NCI-H446 treated with DMSO at 0.1 percent for 48 hours (cell line): Measurements from ENCODE around the gene DNMT3L.
"Not testable (repeated sequence)": the region's sequence is repeated elsewhere in the genome, so short reads cannot be mapped to it uniquely, and the experiment has no call there.

ENCODE experiments used
- DNase-seq: peaks from one replicate; lab custom pipeline; 2025; lab: John Stamatoyannopoulos, UW

Gene DNMT3L

GRCh38 chr21:44247904-44248303, 13.8 kb downstream of the DNMT3L start:
- not testable (repeated sequence) for DNase-seq

DNA sequence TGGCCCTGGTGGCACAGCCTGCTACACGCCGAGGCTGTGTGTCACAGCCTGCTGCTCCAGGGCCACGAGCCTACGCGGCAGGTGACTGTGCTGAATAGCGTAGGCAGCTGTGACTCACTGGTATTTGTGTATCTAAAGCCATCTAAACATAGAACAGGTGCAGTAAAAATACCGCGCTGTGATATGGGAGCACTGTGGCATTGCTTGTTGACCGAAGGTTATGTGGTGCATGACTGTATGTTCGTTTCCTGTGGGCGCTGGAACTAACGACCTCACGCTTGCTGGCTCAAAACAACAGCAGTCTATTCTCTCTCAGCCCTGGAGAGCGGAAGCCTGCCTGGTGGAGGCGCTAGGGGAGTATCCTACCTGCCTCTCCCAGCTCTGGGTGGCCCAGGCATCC, 17.7 kb downstream of the DNMT3L start:
- DNase-seq, result not testable (repeated sequence)

DNA sequence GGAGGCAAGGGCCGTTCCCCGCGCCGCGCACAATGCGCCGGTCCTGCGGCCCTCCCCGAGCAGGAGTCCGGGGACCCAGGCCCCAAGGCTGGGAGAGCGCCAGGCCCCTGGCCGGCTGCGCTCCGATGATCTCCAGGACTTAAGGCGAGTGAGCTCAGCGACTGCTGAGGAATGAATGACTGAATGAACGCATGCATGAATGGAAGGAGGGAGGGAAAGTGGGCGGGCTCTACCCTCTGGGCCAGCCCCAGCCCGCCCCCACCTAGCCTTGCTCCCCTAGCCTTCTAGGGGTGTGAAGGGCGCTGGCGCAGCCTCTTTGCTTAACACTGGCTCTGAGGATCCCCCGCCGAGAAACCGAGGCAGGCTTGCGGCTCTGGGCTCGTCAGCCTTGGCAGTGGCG, 20.4 kb downstream of the DNMT3L start:
- DNase-seq, result not testable (repeated sequence)

- not testable (repeated sequence) for DNase-seq
Measured at GRCh38 chr21:44240842-44241241, 20.9 kb downstream of the DNMT3L start, which contains the start of gene ICOSLG. ICOSLG (minus strand) TSS chr21:44240943; CDS start chr21:44240817, 126 bp downstream.

DNA sequence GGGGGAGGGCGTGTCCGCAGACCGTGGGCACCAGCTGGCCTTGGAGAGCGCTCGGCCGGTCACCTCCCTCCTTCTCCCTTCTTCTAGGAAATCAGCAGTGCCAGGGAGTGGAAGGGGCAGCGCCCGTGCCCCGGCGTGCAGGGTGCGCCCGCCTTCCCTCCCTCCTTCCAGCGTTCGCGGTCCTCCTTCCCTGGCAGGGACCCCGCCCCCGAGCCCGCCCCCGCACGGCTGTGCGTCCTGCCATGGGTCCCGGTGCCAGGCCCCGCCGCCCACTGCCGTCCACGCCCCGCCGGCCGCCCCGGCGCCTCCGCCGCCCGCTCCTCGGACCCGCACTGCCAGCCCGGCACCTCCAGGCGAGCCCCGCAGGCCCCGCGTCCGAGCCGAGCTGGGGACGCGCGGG, 21.3 kb downstream of the DNMT3L start:
- DNase-seq, result not testable (repeated sequence)

- not testable (repeated sequence) for DNase-seq
Measured at GRCh38 chr21:44229561-44229960, 32.1 kb downstream of the DNMT3L start.

DNA sequence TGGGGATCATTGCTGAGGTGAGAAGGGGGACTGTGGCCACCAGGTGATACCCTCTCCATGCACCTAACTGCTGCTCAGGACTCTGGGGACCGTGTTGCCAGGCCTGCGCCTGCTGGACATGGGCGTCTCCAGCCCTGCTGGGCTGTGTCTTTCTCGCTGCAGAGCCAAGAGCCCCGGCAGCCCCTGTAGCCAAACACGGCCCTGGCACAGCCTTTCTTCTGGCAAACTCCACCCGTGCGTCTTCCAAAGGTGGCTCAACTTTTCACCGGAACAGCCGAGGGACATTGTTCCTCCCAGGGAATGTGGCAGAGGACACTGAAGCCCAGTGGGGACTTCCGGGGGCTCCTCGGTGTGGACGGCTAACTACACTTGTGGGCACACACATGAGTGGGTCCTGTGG, 33.6 kb downstream of the DNMT3L start:
- DNase-seq, result not testable (repeated sequence)

- not testable (repeated sequence) for DNase-seq
Measured at GRCh38 chr21:44227614-44228013, 34.1 kb downstream of the DNMT3L start.

- not testable (repeated sequence) for DNase-seq
Measured at GRCh38 chr21:44225605-44226004, 36.1 kb downstream of the DNMT3L start.

GRCh38 chr21:44223334-44223733, 38.4 kb downstream of the DNMT3L start:
- DNase-seq, result not testable (repeated sequence)

- not testable (repeated sequence) for DNase-seq
Measured at GRCh38 chr21:44220674-44221073, 41.0 kb downstream of the DNMT3L start.

DNA sequence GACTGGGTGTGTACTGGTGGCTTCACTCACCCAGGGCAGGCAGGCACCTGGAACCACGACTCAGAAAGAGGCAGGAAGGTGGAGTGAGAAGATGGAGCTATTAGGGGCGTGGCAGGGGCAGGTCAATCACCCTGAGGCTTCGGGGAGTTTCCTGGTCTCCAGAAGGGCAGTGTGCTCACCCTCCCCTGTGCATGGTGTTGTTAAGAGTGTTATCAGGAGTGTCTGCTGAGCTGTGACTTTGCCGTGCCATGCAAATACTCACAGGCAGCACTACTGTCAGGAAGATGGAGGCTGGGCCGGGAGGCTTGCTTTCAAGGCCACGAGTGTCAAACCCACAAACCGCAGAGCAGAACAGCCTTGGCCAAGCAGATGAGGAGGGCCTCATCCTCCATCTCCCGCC, 43.2 kb downstream of the DNMT3L start:
- DNase-seq, result not testable (repeated sequence)

DNA sequence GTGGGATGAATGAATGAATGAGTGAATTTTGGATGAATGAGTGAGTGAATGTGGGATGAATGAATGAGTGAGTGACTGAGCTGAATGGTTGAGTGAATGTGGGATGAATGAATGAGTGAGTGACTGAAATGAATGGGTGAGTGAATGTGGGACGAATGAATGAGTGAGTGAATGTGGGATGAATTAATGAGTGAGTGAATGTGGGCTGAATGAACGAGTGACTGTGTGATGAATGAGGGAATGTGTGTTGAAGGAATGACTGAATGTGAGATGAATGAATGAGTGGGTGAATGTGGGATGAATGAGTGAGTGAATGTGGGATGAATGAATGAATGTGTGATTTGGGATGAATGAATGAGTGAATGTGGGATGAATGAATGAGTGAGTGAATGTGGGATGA, 49.7 kb downstream of the DNMT3L start:
- DNase-seq, result not testable (repeated sequence)

DNA sequence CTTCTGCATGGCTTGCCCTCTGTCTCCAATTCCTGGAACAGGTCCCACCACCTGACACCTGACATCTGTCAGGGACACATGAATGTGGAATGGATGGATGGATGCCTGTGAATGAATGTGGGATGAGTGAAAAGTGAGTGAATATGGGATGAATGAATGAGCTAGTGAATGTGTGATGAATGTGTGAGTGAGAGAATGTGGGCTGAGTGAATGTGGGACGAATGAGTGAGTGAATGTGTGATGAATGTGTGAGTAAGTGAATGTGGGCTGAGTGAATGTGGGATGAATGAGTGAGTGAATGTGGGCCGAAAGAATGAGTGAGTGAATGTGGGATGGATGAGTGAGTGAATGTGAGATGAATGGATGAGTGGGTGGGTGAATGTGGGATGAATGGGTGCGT, 50.1 kb downstream of the DNMT3L start:
- DNase-seq, result not testable (repeated sequence)

DNA sequence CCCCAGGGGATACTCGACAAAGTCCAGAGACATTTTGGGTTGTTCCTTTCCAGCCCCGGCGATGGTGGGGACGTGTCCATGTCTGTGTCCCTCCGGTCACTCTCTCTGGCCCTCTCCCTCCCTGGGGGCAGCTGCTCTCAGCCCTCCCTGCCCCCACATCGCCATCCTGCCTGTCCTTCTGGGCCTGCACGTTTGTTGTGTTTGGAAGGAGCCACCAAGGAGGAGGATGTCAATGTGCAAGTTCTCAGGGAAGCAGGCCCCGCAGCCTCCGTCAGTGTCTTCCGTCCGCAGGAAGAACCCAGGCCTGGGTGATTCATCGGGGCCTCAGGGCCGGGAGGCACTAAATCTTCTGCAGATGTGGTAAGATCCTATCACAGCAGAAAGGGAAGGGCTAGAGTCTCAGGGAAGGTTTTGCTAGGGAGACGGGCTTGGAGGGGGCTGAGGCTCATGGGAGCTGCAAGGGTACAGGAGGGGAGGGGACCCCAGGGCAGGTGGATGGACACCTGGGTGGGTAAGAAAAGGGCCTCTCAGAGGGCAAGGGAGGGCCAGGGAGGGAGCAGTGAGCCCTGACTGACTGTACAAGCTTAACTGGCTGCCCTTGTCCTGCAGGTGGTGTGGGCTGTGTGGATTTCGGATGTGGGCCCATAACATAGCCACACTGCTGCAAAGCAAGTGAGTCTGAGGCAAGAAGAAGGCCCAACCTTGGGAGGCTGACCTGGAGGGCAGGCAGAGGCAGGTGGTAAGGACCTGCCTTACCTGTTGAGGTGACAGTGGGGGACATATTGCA, 53.6 kb downstream of the DNMT3L start:
- DNase-seq, result not testable (repeated sequence)

- not testable (repeated sequence) for DNase-seq
Measured at GRCh38 chr21:44206698-44207676, 54.7 kb downstream of the DNMT3L start.

- not testable (repeated sequence) for DNase-seq
Measured at GRCh38 chr21:44206187-44206586, 55.5 kb downstream of the DNMT3L start.

DNA sequence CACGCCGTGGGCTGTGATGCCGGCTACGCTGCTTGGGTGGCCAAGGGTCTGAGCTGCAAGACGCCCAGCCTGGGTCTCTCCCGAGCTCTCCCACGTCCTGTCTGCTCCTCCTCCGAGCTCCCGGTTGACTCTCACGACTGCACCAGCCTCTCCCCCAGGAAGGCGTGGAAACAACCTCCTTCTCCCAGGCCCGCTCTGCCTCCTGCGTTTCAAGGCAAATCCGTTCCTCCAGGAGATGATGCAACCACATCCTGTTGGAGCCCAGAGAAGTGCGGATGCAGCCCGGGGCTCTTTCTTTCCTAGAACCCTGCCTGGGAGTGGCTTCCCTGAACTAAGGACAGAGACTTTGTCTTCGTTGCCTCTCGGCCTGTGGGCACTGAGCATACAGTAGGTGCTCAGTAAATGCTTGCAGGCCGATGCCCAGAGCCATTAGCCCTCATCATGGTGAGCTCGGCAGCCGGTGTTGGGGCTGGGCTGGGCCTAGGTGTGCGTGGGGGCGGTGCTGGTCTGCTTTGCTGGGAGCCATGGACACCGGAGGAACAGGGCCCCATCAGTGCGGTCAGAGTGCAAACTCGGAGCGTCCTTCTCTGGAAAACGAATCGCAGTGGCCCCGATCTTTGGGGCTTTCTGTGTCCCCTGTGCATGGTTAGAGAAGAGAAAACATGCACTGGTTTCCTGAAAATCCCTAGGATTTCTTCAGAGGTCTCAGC, 59.0 kb downstream of the DNMT3L start:
- not testable (repeated sequence) for DNase-seq

- DNase-seq, result not testable (repeated sequence)
Measured at GRCh38 chr21:44199997-44200396, 61.7 kb downstream of the DNMT3L start.

- no peak for DNase-seq
Measured at GRCh38 chr21:44199448-44199847, 62.2 kb downstream of the DNMT3L start.

- not testable (repeated sequence) for DNase-seq
Measured at GRCh38 chr21:44197156-44197516, 64.6 kb downstream of the DNMT3L start.
